ENCODE data around the gene STON2. TPM values are rescaled to one million over a fixed set of nuclear protein-coding genes. Genes with fewer than 3 reads are reported as not detected.

The STON2 gene
- total and polyA plus RNA-seq, 2 of the 13 experiments (the other 11 are each of a cell fraction or from before 2014, with no cell fraction given): 2.1 to 11.0 TPM

DNA sequence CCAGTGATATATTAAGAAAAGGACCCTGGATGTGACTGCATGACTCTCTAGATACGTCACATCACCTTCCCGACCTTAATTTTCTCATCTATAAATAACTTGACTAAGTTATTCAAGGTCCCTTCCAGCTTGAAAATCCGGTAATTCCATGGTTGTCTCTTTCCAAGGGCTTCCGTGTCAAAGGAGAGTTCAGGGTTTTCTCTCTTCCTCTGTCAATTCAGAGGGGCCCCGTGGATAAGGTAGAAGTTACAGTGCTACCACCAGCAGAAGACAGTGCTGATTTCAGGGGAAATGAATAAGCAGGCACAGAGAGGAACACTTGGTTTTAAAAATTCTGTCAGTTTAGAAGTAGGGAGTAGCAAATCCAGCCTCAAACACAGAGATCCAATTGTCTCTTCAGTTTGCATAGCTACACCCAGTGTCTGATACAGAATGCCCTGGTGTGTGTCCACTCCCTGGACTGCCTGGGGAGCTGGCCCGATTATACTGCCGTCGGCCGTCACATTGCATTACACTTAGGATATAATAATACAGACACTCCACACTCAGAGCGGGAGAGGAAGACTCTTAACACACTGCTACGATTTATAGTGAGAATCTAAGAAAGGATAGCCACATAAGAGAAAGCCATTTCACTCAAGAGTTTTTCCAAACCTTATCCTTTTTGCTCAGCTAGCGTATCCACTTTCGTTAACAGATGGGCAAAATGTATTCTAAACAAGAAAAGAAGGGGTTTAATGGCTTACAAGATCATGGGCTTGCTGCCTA is 124.6 kb downstream of the STON2 start (continued):
- TF ChIP-seq, protein P1, sequence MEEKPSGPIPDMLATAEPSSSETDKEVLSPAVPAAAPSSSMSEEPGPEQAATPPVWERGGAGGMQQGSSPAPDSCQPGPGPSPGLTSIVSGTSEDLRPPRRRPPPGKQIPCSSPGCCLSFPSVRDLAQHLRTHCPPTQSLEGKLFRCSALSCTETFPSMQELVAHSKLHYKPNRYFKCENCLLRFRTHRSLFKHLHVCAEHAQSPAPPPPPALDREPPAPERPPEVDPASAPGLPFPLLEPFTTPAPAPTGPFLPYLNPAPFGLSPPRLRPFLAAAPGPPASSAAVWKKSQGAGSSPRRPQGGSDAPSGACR (CRISPR knock-in tag; IDR thresholded peaks at IDR 0.05): no peak
- TF ChIP-seq, protein P2, sequence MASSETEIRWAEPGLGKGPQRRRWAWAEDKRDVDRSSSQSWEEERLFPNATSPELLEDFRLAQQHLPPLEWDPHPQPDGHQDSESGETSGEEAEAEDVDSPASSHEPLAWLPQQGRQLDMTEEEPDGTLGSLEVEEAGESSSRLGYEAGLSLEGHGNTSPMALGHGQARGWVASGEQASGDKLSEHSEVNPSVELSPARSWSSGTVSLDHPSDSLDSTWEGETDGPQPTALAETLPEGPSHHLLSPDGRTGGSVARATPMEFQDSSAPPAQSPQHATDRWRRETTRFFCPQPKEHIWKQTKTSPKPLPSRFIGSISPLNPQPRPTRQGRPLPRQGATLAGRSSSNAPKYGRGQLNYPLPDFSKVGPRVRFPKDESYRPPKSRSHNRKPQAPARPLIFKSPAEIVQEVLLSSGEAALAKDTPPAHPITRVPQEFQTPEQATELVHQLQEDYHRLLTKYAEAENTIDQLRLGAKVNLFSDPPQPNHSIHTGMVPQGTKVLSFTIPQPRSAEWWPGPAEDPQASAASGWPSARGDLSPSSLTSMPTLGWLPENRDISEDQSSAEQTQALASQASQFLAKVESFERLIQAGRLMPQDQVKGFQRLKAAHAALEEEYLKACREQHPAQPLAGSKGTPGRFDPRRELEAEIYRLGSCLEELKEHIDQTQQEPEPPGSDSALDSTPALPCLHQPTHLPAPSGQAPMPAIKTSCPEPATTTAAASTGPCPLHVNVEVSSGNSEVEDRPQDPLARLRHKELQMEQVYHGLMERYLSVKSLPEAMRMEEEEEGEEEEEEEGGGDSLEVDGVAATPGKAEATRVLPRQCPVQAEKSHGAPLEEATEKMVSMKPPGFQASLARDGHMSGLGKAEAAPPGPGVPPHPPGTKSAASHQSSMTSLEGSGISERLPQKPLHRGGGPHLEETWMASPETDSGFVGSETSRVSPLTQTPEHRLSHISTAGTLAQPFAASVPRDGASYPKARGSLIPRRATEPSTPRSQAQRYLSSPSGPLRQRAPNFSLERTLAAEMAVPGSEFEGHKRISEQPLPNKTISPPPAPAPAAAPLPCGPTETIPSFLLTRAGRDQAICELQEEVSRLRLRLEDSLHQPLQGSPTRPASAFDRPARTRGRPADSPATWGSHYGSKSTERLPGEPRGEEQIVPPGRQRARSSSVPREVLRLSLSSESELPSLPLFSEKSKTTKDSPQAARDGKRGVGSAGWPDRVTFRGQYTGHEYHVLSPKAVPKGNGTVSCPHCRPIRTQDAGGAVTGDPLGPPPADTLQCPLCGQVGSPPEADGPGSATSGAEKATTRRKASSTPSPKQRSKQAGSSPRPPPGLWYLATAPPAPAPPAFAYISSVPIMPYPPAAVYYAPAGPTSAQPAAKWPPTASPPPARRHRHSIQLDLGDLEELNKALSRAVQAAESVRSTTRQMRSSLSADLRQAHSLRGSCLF (CRISPR knock-in tag; IDR thresholded peaks at IDR 0.05; ENCODE audit: borderline replicate concordance): no peak
- TF ChIP-seq FIP1L1 (IDR thresholded peaks at IDR 0.05; ENCODE audit: borderline replicate concordance, insufficient read depth, low read depth, low read length) (no peak), MTA3 (CRISPR knock-in tag; IDR thresholded peaks at IDR 0.05) (no peak), ZNF550 (CRISPR knock-in tag; IDR thresholded peaks at IDR 0.05; ENCODE audit: borderline replicate concordance) (no peak), ZNF614 (CRISPR knock-in tag; IDR thresholded peaks at IDR 0.05; ENCODE audit: borderline replicate concordance) (no peak), PAX8 (CRISPR knock-in tag; IDR thresholded peaks at IDR 0.05; ENCODE audit: borderline replicate concordance) (no peak), ZNF160 (CRISPR knock-in tag; IDR thresholded peaks at IDR 0.05) (no peak), FOSL2 (CRISPR knock-in tag; IDR thresholded peaks at IDR 0.05) (no peak), ZFP37 (CRISPR knock-in tag; IDR thresholded peaks at IDR 0.05; ENCODE audit: borderline replicate concordance) (no peak)
- TF ChIP-seq, protein P3, sequence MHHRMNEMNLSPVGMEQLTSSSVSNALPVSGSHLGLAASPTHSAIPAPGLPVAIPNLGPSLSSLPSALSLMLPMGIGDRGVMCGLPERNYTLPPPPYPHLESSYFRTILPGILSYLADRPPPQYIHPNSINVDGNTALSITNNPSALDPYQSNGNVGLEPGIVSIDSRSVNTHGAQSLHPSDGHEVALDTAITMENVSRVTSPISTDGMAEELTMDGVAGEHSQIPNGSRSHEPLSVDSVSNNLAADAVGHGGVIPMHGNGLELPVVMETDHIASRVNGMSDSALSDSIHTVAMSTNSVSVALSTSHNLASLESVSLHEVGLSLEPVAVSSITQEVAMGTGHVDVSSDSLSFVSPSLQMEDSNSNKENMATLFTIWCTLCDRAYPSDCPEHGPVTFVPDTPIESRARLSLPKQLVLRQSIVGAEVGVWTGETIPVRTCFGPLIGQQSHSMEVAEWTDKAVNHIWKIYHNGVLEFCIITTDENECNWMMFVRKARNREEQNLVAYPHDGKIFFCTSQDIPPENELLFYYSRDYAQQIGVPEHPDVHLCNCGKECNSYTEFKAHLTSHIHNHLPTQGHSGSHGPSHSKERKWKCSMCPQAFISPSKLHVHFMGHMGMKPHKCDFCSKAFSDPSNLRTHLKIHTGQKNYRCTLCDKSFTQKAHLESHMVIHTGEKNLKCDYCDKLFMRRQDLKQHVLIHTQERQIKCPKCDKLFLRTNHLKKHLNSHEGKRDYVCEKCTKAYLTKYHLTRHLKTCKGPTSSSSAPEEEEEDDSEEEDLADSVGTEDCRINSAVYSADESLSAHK (CRISPR knock-in tag; IDR thresholded peaks at IDR 0.05; ENCODE audit: borderline replicate concordance): no peak
